B cell (primary cell): ENCODE measurements around the gene RASL10B. TPM values are rescaled to one million over a fixed set of nuclear protein-coding genes. Genes with fewer than 3 reads are reported as not detected.

Experiments
- ATAC-seq: fragments of 200-7000 bp; cut with Tn5 transposase; one replicate; pipeline ENCODE4 v1.10.0; 2021; ENCODE audit warnings: low read depth, mild to moderate bottlenecking, moderate number of reproducible peaks, moderate library complexity
- CTCF ChIA-PET: fragments of 350-600 bp; sonication (Branson Sonifier 250); formaldehyde crosslinking; loops from one replicate; lab custom pipeline; 2021; ENCODE audit warnings: antibody characterized with exemption, inconsistent platforms; lab: Charles Lee
- POLR2A ChIA-PET: fragments of 350-600 bp; sonication (Branson Sonifier 250); formaldehyde crosslinking; loops from one replicate; lab custom pipeline; 2021; ENCODE audit warnings: antibody characterized with exemption; lab: Charles Lee
- DNase-seq: peaks from one replicate; pipeline ENCODE4 v3.0.0; 2013
- H2AFZ ChIP-seq: 2 replicates; pipeline ENCODE4 v1.6.1; 2012; ENCODE audit warnings: mild to moderate bottlenecking, low read depth, low read length; ENCODE audit not compliant: insufficient read depth, poor library complexity, severe bottlenecking
- H3K27ac ChIP-seq, 2 donors: 1 replicate in 1 of 2; 2 replicates in 1 of 2; pipeline ENCODE4 v1.5.1; 2012 to 2013; ENCODE audit warnings: low read length in 2 of 2, mild to moderate bottlenecking in 2 of 2, moderate library complexity in 1 of 2
- H3K27me3 ChIP-seq, 4 experiments: fragments of 200-600 bp in 1 of 4; sonication (generic) in 1 of 4; replicated peaks in 1 of 4; 1 replicate in 2 of 4; 2 replicates in 2 of 4; pipeline versions ENCODE4 v1.6.1 to v1.7.0; 2013 to 2016; ENCODE audit warnings: low read length in 3 of 4, mild to moderate bottlenecking in 2 of 4, mixed read lengths in 1 of 4, moderate library complexity in 1 of 4; ENCODE audit not compliant: insufficient read depth in 4 of 4, control insufficient read depth in 3 of 4; ENCODE audit errors: control extremely low read depth in 1 of 4
- H3K36me3 ChIP-seq, 2 experiments: replicated peaks in 1 of 2; 1 replicate in 1 of 2; 2 replicates in 1 of 2; pipeline versions ENCODE4 v1.6.1 to v1.7.1; 2013; ENCODE audit warnings: low read length in 1 of 2; ENCODE audit not compliant: insufficient read depth in 2 of 2, control insufficient read depth in 1 of 2; ENCODE audit errors: control extremely low read depth in 1 of 2, extremely low read depth in 1 of 2
- H3K4me1 ChIP-seq, 2 donors: fragments of 200-600 bp in 1 of 2; sonication (generic) in 1 of 2; 1 replicate in 1 of 2; 2 replicates in 1 of 2; pipeline versions ENCODE4 v1.5.1 to v1.6.1; 2013 to 2017; ENCODE audit warnings: low read length in 2 of 2; ENCODE audit not compliant: control insufficient read depth in 2 of 2, insufficient read depth in 2 of 2
- H3K4me2 ChIP-seq: replicated peaks from 2 replicates; pipeline ENCODE3; 2012; ENCODE audit warnings: mild to moderate bottlenecking, low read depth, low read length; ENCODE audit not compliant: poor library complexity, severe bottlenecking
- H3K4me3 ChIP-seq, 5 experiments: fragments of 200-600 bp in 1 of 5; sonication (generic) in 1 of 5; 1 replicate in 3 of 5; 2 replicates in 2 of 5; pipeline versions ENCODE4 v1.5.1 to v1.7.0; 2011 to 2016; ENCODE audit warnings: low read length in 4 of 5, mild to moderate bottlenecking in 4 of 5, low read depth in 2 of 5, control low read depth in 1 of 5, moderate library complexity in 1 of 5; ENCODE audit not compliant: insufficient read depth in 1 of 5; ENCODE audit errors: control extremely low read depth in 1 of 5, extremely low read depth in 1 of 5
- H3K79me2 ChIP-seq: fragments of 200-600 bp; sonication (generic); one replicate; pipeline ENCODE4 v1.6.0; 2016; ENCODE audit warnings: low read length; ENCODE audit not compliant: control insufficient read depth, insufficient read depth
- H3K9ac ChIP-seq: fragments of 200-600 bp; sonication (generic); 2 replicates; pipeline ENCODE4 v1.6.1; 2017; ENCODE audit warnings: mild to moderate bottlenecking, low read length, moderate library complexity
- H3K9me3 ChIP-seq, 3 donors: one replicate each; pipeline versions ENCODE4 v1.6.1 to v1.7.1; 2013; ENCODE audit warnings: low read length in 2 of 3; ENCODE audit not compliant: control insufficient read depth in 2 of 3, insufficient read depth in 1 of 3; ENCODE audit errors: control extremely low read depth in 1 of 3
- H4K20me1 ChIP-seq: 2 replicates; pipeline ENCODE4 v1.6.0; 2012; ENCODE audit warnings: mild to moderate bottlenecking, low read length; ENCODE audit not compliant: insufficient read depth, control insufficient read depth, poor library complexity, severe bottlenecking
- H3K27ac Mint-ChIP-seq: one replicate; pipeline ENCODE4 v1.8.0; 2021; ENCODE audit warnings: mixed read lengths
- H3K27me3 Mint-ChIP-seq: one replicate; pipeline ENCODE4 v1.8.0; 2021; ENCODE audit warnings: mixed read lengths
- H3K4me1 Mint-ChIP-seq: one replicate; pipeline ENCODE4 v1.8.0; 2021; ENCODE audit warnings: mixed read lengths
- H3K4me3 Mint-ChIP-seq: one replicate; pipeline ENCODE4 v1.8.0; 2021; ENCODE audit warnings: mixed read lengths
- H3K9me3 Mint-ChIP-seq: one replicate; pipeline ENCODE4 v1.8.0; 2022; ENCODE audit warnings: mixed read lengths; ENCODE audit not compliant: insufficient read depth
- CTCF ChIP-seq: fragments of 200-600 bp; IDR thresholded peaks from one replicate; pipeline ENCODE4 v1.8.0; 2022; ENCODE audit warnings: antibody characterized with exemption, mild to moderate bottlenecking
- EZH2 ChIP-seq: IDR thresholded peaks from 2 replicates; pipeline ENCODE4 v1.6.1; 2012; ENCODE audit warnings: borderline replicate concordance, low read depth, mild to moderate bottlenecking, moderate library complexity, low read length; ENCODE audit not compliant: insufficient read depth, poor library complexity, severe bottlenecking
- WGBS: methylation state at CpG from one replicate; pipeline ENCODE4 v1.1.5; 2013; ENCODE audit warnings: missing lambda C conversion rate; ENCODE audit not compliant: insufficient coverage; 5-methylcytosine and 5-hydroxymethylcytosine counted together
- intact Hi-C: fragments of 100-400 bp; cut with micrococcal nuclease; formaldehyde crosslinking; loops from one replicate; pipeline ENCODE4 v1.10.0; 2022
- polyA plus RNA-seq: library from polyadenylated mRNA; depleted of rRNA; stranded (reverse); fragments of >200 nt; gene quantifications from 2 replicates; pipeline ENCODE4 v1.2.3, GENCODE V29; 2012
- total RNA-seq, 2 donors: library from RNA; stranded (reverse); fragments of 120-200 nt in 1 of 2; gene quantifications; 1 replicate in 1 of 2; 2 replicates in 1 of 2; pipeline versions ENCODE4 v1.2.3 to v1.2.4, GENCODE V29; 2013 to 2022

The RASL10B gene
- total and polyA plus RNA-seq, 2 donors (not counting 1 experiment from before 2014, with no cell fraction given): 0.06 TPM; not detected in 1

- TF ChIP-seq EZH2 (no peak), CTCF (no peak)
- peaks cover 4 to 10% of the 10 kb centered on the region in 2 donors for H3K4me1 ChIP-seq
- H2AFZ ChIP-seq: no peak overlapping the region
- Mint-ChIP-seq H3K4me1 (peaks cover 12% of the 10 kb centered on the region), H3K4me3 (no peak overlapping the region), H3K9me3 (no peaks in the 10 kb centered on the region), H3K27ac (no peak overlapping the region), H3K27me3 (peaks cover 49% of the 10 kb centered on the region)
- DNase-seq (no peak), ATAC-seq (no peak)
- H3K36me3 ChIP-seq: no peaks in the 10 kb centered on the region
- H3K27ac ChIP-seq: no peak overlapping the region
- no peak overlapping the region for H3K4me3 ChIP-seq
- H4K20me1 ChIP-seq: no peaks in the 10 kb centered on the region
- intact Hi-C loops: no loop called here
- H3K4me2 ChIP-seq: no peak overlapping the region
- H3K9me3 ChIP-seq: peaks cover 0 to 6% (median 0%) of the 10 kb centered on the region in 3 donors
- H3K79me2 ChIP-seq: no peaks in the 10 kb centered on the region
- 44% methylated on average over 16 of the region's 16 CpGs for WGBS
- ChIA-PET CTCF (interaction anchor here (3.1 kb wide), 1 partner anchor 11 kb away, joined by 12 read pairs; no protein-coding TSS in a partner anchor), POLR2A (no interaction called here)
- no peak overlapping the region for H3K9ac ChIP-seq
- H3K27me3 ChIP-seq: peaks cover 0 to 49% (median 23%) of the 10 kb centered on the region in 4 experiments
Observed at GRCh38 chr17:35752471-35752870, 21.0 kb downstream of the RASL10B start.

- Histone ChIP-seq H2AFZ (no peak within 1 kb of the TSS), H3K36me3 (no peaks in the 10 kb centered on the region), H3K9me3 (no peaks in the 10 kb centered on the region), H3K4me2 (no peak within 1 kb of the TSS), H3K27me3 (peaks cover 0 to 43% (median 20%) of the 10 kb centered on the region in 4 experiments), H4K20me1 (no peaks in the 10 kb centered on the region), H3K27ac (no peak within 1 kb of the TSS), H3K4me3 (no peak within 1 kb of the TSS), H3K79me2 (no peaks in the 10 kb centered on the region), H3K4me1 (peaks cover 4 to 10% of the 10 kb centered on the region in 2 donors), H3K9ac (no peak within 1 kb of the TSS)
- POLR2A ChIA-PET: no interaction called here
- intact Hi-C loops: no loop called here
- 24% methylated on average over 3 of the region's 9 CpGs for WGBS
- no peak within 1 kb of the TSS for H3K4me3 Mint-ChIP-seq
- CTCF ChIA-PET: no interaction called here
- ATAC-seq (no peak), DNase-seq (no peak)
- no peak within 1 kb of the TSS for H3K27ac Mint-ChIP-seq
- TF ChIP-seq CTCF: no peak
- TF ChIP-seq EZH2: no peak
- peaks cover 47% of the 10 kb centered on the region for H3K27me3 Mint-ChIP-seq
- H3K9me3 Mint-ChIP-seq: no peaks in the 10 kb centered on the region
- H3K4me1 Mint-ChIP-seq: peaks cover 12% of the 10 kb centered on the region
Observed at GRCh38 chr17:35752945-35753764, 21.7 kb downstream of the RASL10B start, which contains the start of gene GAS2L2. TSS of gene GAS2L2 (minus strand) at chr17:35753239. CDS start at chr17:35752850, 389 bp downstream.
